Activated T-helper 17 cell treated with anti-CD3 and anti-CD28 coated beads, Interleukin-2, amount 50 U/mL, for 72 hours (primary cell): ENCODE data around the gene MAVS. TPM values are rescaled to one million over a fixed set of nuclear protein-coding genes. Genes with fewer than 3 reads are reported as not detected.
"Not testable (repeated sequence)": the region's sequence is repeated elsewhere in the genome, so short reads cannot be mapped to it uniquely, and the experiment has no call there.

Source experiments
- ATAC-seq: fragments of 150-1000 bp; cut with Tn5 transposase; replicated peaks from 2 replicates; pipeline ENCODE4 v1.10.0; 2021; ENCODE audit warnings: mild to moderate bottlenecking, moderate library complexity
- H3K27ac Mint-ChIP-seq: one replicate; pipeline ENCODE4 v1.8.0; 2022; ENCODE audit warnings: mixed read lengths
- H3K27me3 Mint-ChIP-seq: one replicate; pipeline ENCODE4 v1.8.0; 2022; ENCODE audit warnings: mixed read lengths
- H3K36me3 Mint-ChIP-seq: one replicate; pipeline ENCODE4 v1.8.0; 2022; ENCODE audit warnings: low read depth, mild to moderate bottlenecking, mixed read lengths
- H3K4me1 Mint-ChIP-seq: one replicate; pipeline ENCODE4 v1.8.0; 2022; ENCODE audit warnings: mixed read lengths
- H3K4me3 Mint-ChIP-seq: one replicate; pipeline ENCODE4 v1.8.0; 2022; ENCODE audit warnings: mild to moderate bottlenecking, mixed read lengths
- H3K9me3 Mint-ChIP-seq: one replicate; pipeline ENCODE4 v1.8.0; 2022; ENCODE audit warnings: mixed read lengths
- total RNA-seq, 2 donors: library from RNA; stranded (reverse); gene quantifications; one replicate each; pipeline ENCODE4 v1.2.3, GENCODE V29; 2022

The MAVS gene
- total RNA-seq, 2 donors from 2014 or later: 27.9 to 34.4 TPM

- Mint-ChIP-seq H3K36me3 (peaks cover 43% of the 10 kb centered on the region), H3K4me1 (peaks cover 3% of the 10 kb centered on the region), H3K27me3 (no peaks in the 10 kb centered on the region), H3K9me3 (no peaks in the 10 kb centered on the region), H3K4me3 (no peak overlapping the region), H3K27ac (peak overlapping the region; percentile 57)
- no peak for ATAC-seq
Observed at GRCh38 chr20:3874194-3874844, 27.7 kb downstream of the MAVS start.

- H3K4me3 Mint-ChIP-seq: no peak overlapping the region
- no peaks in the 10 kb centered on the region for H3K9me3 Mint-ChIP-seq
- no peaks in the 10 kb centered on the region for H3K27me3 Mint-ChIP-seq
- H3K4me1 Mint-ChIP-seq: peaks cover 3% of the 10 kb centered on the region
- peaks cover 33% of the 10 kb centered on the region for H3K36me3 Mint-ChIP-seq
- ATAC-seq: no peak
- no peak overlapping the region for H3K27ac Mint-ChIP-seq
Observed at GRCh38 chr20:3875378-3875974, 28.8 kb downstream of the MAVS start.

GRCh38 chr20:3876000-3876399 is 29.4 kb downstream of the MAVS start:
- no peak for ATAC-seq
- H3K4me3 Mint-ChIP-seq: no peak overlapping the region
- H3K36me3 Mint-ChIP-seq: peaks cover 27% of the 10 kb centered on the region
- H3K4me1 Mint-ChIP-seq: no peaks in the 10 kb centered on the region
- no peaks in the 10 kb centered on the region for H3K9me3 Mint-ChIP-seq
- H3K27me3 Mint-ChIP-seq: no peaks in the 10 kb centered on the region
- no peak overlapping the region for H3K27ac Mint-ChIP-seq

- H3K36me3 Mint-ChIP-seq: peaks cover 27% of the 10 kb centered on the region
- H3K4me3 Mint-ChIP-seq: no peak overlapping the region
- H3K27me3 Mint-ChIP-seq: no peaks in the 10 kb centered on the region
- H3K9me3 Mint-ChIP-seq: no peaks in the 10 kb centered on the region
- no peak overlapping the region for H3K27ac Mint-ChIP-seq
- ATAC-seq: no peak
- no peaks in the 10 kb centered on the region for H3K4me1 Mint-ChIP-seq
Observed at GRCh38 chr20:3876676-3877075, 30.0 kb downstream of the MAVS start.

DNA sequence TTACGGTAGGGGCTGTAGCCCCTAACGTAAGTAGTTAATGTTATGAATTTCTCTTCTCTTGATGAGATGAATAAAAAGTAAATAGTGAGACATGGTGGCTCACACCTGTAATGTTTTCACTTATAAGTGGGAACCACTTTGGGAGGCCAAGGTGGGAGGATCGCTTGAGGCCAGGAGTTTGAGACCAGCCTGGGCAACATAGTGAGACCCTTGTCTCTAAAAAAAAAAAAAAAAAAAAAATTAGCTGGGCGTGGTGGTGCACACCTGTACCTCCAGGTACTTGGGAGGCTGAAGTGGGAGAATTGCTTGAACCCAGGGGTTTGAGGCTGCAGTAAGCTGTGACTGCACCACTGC is 32.3 kb downstream of the MAVS start:
- H3K9me3 Mint-ChIP-seq, H3K27me3 Mint-ChIP-seq, H3K27ac Mint-ChIP-seq, H3K4me1 Mint-ChIP-seq, ATAC-seq, H3K4me3 Mint-ChIP-seq: not testable (repeated sequence)
- peaks cover 13% of the 10 kb centered on the region for H3K36me3 Mint-ChIP-seq

- Mint-ChIP-seq H3K27me3 (no peaks in the 10 kb centered on the region), H3K4me1 (peaks cover 11% of the 10 kb centered on the region), H3K36me3 (peaks cover 20% of the 10 kb centered on the region), H3K27ac (no peak overlapping the region), H3K9me3 (no peaks in the 10 kb centered on the region), H3K4me3 (no peak overlapping the region)
- no peak for ATAC-seq
Observed at GRCh38 chr20:3885715-3886114, 39.1 kb downstream of the MAVS start.

GRCh38 chr20:3887876-3888620 is 41.4 kb downstream of the MAVS start:
- Mint-ChIP-seq H3K27me3 (no peaks in the 10 kb centered on the region), H3K4me3 (peak overlapping the region; percentile 96), H3K4me1 (peaks cover 12% of the 10 kb centered on the region), H3K9me3 (no peaks in the 10 kb centered on the region), H3K36me3 (peaks cover 44% of the 10 kb centered on the region), H3K27ac (peak overlapping the region; percentile 93)
- ATAC-seq: no peak

DNA sequence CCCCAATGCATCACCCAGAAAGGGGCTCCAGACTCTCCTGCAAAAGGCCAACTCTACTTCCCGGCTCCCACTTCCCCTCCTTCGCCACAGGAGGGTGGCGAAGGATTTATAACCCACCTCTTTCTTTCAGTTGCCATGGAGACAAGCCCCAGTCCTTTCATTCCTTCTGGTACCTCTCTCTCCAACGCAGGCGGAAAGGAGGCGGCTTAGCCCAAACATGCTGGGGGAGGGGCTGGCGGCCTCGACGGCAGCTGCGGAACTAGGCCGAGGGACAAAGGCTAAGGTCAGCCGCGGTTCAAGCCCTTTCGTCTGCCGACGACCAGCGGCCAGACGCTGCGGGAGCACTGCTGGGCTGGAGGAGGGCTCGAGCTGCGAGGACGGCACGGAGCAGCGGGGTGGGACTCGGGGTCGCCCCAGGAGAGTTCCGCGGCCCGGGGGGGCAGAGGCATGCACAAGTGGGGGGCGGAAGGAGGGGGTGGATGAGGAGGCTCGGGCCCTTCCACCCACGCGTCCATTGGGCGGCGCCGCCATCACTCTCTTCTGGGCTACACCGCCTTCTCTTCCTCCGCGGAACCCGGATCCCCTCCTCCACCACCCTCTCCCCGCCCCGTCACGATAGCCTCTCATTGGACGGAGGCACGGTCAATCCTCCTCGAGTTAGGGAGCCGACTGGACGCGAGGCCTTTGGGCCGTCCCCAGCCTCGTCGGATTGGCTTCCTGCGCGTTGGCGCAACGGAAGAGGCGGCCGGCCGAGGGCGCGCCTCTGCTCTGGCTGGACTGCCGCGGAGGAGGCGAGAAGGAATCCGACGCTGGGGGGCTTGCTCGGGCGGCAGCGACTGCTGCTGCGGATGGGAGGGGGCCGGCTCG is 42.2 kb downstream of the MAVS start, which contains the start of gene PANK2:
Gene PANK2, plus strand, starts transcription at position 766 of the 867 bp plus-strand sequence.
- no peaks in the 10 kb centered on the region for H3K9me3 Mint-ChIP-seq
- no peaks in the 10 kb centered on the region for H3K27me3 Mint-ChIP-seq
- peaks cover 52% of the 10 kb centered on the region for H3K36me3 Mint-ChIP-seq
- peak within 1 kb of the TSS; percentile 96 for H3K4me3 Mint-ChIP-seq
- peak within 1 kb of the TSS; percentile 96 for H3K27ac Mint-ChIP-seq
- peaks cover 17% of the 10 kb centered on the region for H3K4me1 Mint-ChIP-seq
- ATAC-seq: peak; percentile 97

GRCh38 chr20:3889489-3890397 is 43.1 kb downstream of the MAVS start:
- Mint-ChIP-seq H3K36me3 (peaks cover 56% of the 10 kb centered on the region), H3K9me3 (no peaks in the 10 kb centered on the region), H3K27ac (peak overlapping the region; percentile 96), H3K27me3 (no peaks in the 10 kb centered on the region), H3K4me1 (peaks cover 19% of the 10 kb centered on the region), H3K4me3 (peak overlapping the region; percentile 96)
- ATAC-seq: peak; percentile 26

- no peak for ATAC-seq
- peaks cover 22% of the 10 kb centered on the region for H3K4me1 Mint-ChIP-seq
- peak overlapping the region; percentile 96 for H3K4me3 Mint-ChIP-seq
- peak overlapping the region; percentile 96 for H3K27ac Mint-ChIP-seq
- H3K27me3 Mint-ChIP-seq: no peaks in the 10 kb centered on the region
- peaks cover 62% of the 10 kb centered on the region for H3K36me3 Mint-ChIP-seq
- H3K9me3 Mint-ChIP-seq: no peaks in the 10 kb centered on the region
Observed at GRCh38 chr20:3890398-3890751, 43.7 kb downstream of the MAVS start.

GRCh38 chr20:3890999-3891929 is 44.6 kb downstream of the MAVS start:
- H3K27ac Mint-ChIP-seq: peak overlapping the region; percentile 96
- no peaks in the 10 kb centered on the region for H3K27me3 Mint-ChIP-seq
- no peaks in the 10 kb centered on the region for H3K9me3 Mint-ChIP-seq
- peaks cover 22% of the 10 kb centered on the region for H3K4me1 Mint-ChIP-seq
- ATAC-seq: no peak
- peak overlapping the region; percentile 96 for H3K4me3 Mint-ChIP-seq
- peaks cover 70% of the 10 kb centered on the region for H3K36me3 Mint-ChIP-seq

DNA sequence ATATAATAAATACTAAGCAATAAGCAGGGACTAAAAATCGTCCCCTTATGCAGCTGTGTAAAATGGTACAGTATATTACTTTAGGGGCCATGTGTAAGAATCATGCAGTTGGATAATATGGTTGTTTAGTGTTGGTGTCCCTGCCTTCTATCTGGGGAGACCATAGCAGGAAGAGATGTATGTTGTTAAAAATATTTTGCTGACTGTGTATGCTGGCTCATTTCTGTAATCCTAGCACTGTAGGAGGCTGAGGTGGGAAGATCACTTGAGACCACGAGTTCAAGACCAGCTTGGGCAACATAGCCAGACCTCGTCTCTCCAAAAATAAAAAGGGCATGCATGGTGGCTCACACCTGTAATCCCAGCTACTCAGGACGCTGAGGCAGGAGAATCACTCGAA is 48.2 kb downstream of the MAVS start:
- H3K36me3 Mint-ChIP-seq: peaks cover 74% of the 10 kb centered on the region
- peak overlapping the region; percentile 73 for H3K4me3 Mint-ChIP-seq
- ATAC-seq: no peak
- no peaks in the 10 kb centered on the region for H3K27me3 Mint-ChIP-seq
- no peaks in the 10 kb centered on the region for H3K9me3 Mint-ChIP-seq
- H3K4me1 Mint-ChIP-seq: peaks cover 25% of the 10 kb centered on the region
- peak overlapping the region; percentile 56 for H3K27ac Mint-ChIP-seq

GRCh38 chr20:3896302-3896701 is 49.7 kb downstream of the MAVS start:
- Mint-ChIP-seq H3K36me3 (peaks cover 67% of the 10 kb centered on the region), H3K27me3 (no peaks in the 10 kb centered on the region), H3K9me3 (no peaks in the 10 kb centered on the region), H3K4me3 (peak overlapping the region; percentile 73), H3K27ac (peak overlapping the region; percentile 76), H3K4me1 (peaks cover 36% of the 10 kb centered on the region)
- ATAC-seq: no peak
